GM10248 (cell line): Measurements from ENCODE around the gene CNRIP1.

Experiments
- CTCF ChIA-PET: fragments of 300-600 bp; sonication (Branson Sonifier 250); formaldehyde crosslinking; extraction: SDS; loops from one replicate; lab custom pipeline; 2021; ENCODE audit warnings: antibody characterized with exemption; lab: Yijun Ruan, JAX
- POLR2A ChIA-PET: fragments of 350-650 bp; sonication (Branson Sonifier 250); formaldehyde crosslinking; extraction: SDS; loops from one replicate; lab custom pipeline; 2020; ENCODE audit warnings: antibody characterized with exemption; lab: Yijun Ruan, JAX
- DNase-seq: peaks from one replicate; pipeline ENCODE4 v3.0.0; 2012; ENCODE audit errors: extremely low spot score
- CTCF ChIP-seq: IDR thresholded peaks from 2 replicates; pipeline ENCODE4 v1.5.1; 2012; ENCODE audit warnings: mild to moderate bottlenecking, low read depth; ENCODE audit errors: extremely low read depth, missing control alignments, control extremely low read depth

The CNRIP1 gene

GRCh38 chr2:68251855-68252399 lies 67.8 kb downstream of the CNRIP1 start:
- CTCF ChIA-PET, result interaction anchor here (1.0 to 2.8 kb wide), 10 partner anchors 14 to 189 kb away, joined by 3 to 12 read pairs (median 5); partner anchors contain the start of gene PNO1
- DNase-seq, result peak; percentile 35
- TF ChIP-seq CTCF, result no peak
- POLR2A ChIA-PET, result no interaction called here

DNA sequence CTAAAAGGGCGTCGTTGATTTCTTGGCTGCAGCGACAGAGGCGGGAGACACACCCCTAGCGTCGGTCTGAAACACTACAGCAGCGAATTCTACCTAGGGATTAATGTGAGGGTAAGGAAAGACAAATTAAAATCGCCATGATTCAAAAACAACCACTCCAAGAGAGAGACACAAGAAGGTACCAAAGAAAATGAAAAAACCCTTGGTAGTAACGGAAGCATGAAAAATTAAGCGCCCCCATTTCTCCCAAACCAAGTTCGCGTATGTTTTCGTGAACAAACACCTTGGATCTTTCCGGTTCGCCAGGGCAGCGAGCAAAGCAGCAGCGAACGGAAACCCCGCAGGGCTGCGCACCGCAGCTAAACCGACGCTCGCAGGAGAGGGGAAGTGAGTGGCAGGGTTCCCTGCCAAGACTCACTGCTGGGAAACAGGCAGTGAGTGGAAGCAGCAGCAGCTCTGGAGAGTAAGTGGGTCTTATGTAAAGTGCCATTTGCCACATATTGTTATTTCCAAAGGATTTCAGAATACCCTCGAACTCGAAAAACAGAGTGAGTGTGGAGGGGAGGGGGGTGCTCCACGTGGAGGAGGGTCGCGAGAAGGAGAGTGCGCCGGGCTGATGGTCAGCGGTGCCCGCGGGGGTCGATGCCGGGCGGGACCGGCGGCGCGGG lies 68.4 kb downstream of the CNRIP1 start:
- ChIA-PET POLR2A (no interaction called here), CTCF (interaction anchor here (1.0 to 2.8 kb wide), 7 partner anchors 15 to 190 kb away, joined by 3 to 12 read pairs (median 5); partner anchors contain the start of gene PNO1)

GRCh38 chr2:68250652-68251186 lies 69.0 kb downstream of the CNRIP1 start:
- TF ChIP-seq CTCF, result no peak
- POLR2A ChIA-PET, result no interaction called here
- no peak for DNase-seq
- CTCF ChIA-PET, result interaction anchor here (0.6 to 2.8 kb wide), 10 partner anchors 13 to 190 kb away, joined by 3 to 12 read pairs (median 4); partner anchors contain the start of gene PNO1

More for the DNA sequence above, 68.4 kb downstream of the CNRIP1 start:
- DNase-seq, result peak; percentile 72
- TF ChIP-seq CTCF, result peak; percentile 73

- CTCF ChIA-PET, result interaction anchor here (0.6 to 2.8 kb wide), 8 partner anchors 13 to 191 kb away, joined by 3 to 12 read pairs (median 4); no protein-coding TSS in a partner anchor
- no peak for DNase-seq
- TF ChIP-seq CTCF, result no peak
- POLR2A ChIA-PET, result no interaction called here
Observed at GRCh38 chr2:68250196-68250595, 69.6 kb downstream of the CNRIP1 start.

GRCh38 chr2:68248806-68249205 lies 70.9 kb downstream of the CNRIP1 start:
- DNase-seq, result no peak
- CTCF ChIA-PET, result interaction anchor here (2.8 kb wide), 1 partner anchor 12 kb away, joined by 12 read pairs; no protein-coding TSS in a partner anchor
- no peak for TF ChIP-seq CTCF
- POLR2A ChIA-PET, result no interaction called here

DNA sequence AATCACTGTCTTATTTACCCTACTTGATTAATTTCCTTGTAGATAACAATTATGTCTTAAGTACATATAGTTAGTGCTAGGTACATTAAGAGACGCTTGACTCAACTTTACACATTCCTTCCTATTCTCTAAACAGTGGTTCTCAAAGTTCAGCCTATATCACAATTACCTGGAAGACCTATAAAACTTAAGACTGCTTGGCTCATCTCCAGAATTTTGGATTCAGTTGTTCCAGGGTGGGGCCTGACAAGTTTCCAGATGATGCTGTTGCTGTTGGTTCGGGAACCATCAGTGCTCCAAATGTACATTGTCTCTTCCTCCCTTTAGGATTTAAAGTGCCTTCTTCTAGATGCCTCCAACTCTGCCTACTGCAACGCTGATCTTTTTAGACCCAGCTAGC lies 71.4 kb downstream of the CNRIP1 start:
- ChIA-PET POLR2A (no interaction called here), CTCF (no interaction called here)
- TF ChIP-seq CTCF, result no peak
- DNase-seq, result no peak
